Stromal cell of bone marrow (primary cell): ENCODE data around the gene TPH1.

Experiments
- DNase-seq: peaks from one replicate; pipeline ENCODE4 v3.0.0-alpha.2; 2012; ENCODE audit warnings: low read depth

Gene TPH1

GRCh38 chr11:18046116-18046777 lies at the start of gene TPH1:
TSS of gene TPH1 (minus strand) at chr11:18046269. CDS start at chr11:18040762, 5,507 bp downstream.
- DNase-seq: peak; percentile 3

GRCh38 chr11:18093959-18094358 lies 47.9 kb upstream of the TPH1 start:
- DNase-seq: no peak

- no peak for DNase-seq
These were observed 45.7 kb upstream of the TPH1 start for GRCh38 chr11:18091731-18092130.

- DNase-seq: no peak
These were observed 42.9 kb upstream of the TPH1 start for GRCh38 chr11:18088966-18089365.

GRCh38 chr11:18088366-18088765 lies 42.3 kb upstream of the TPH1 start:
- DNase-seq: no peak

- no peak for DNase-seq
These were observed 35.5 kb upstream of the TPH1 start for GRCh38 chr11:18081551-18081950.

- no peak for DNase-seq
These were observed 34.4 kb upstream of the TPH1 start for GRCh38 chr11:18080451-18080850.

- DNase-seq: no peak
These were observed 32.8 kb upstream of the TPH1 start for GRCh38 chr11:18078909-18079308.

- no peak for DNase-seq
These were observed 29.4 kb upstream of the TPH1 start for GRCh38 chr11:18075444-18075843.

GRCh38 chr11:18071098-18071705 lies 25.1 kb upstream of the TPH1 start:
- DNase-seq: no peak

GRCh38 chr11:18067372-18067771 lies 21.3 kb upstream of the TPH1 start:
- no peak for DNase-seq

GRCh38 chr11:18066626-18067025 lies 20.6 kb upstream of the TPH1 start:
- DNase-seq: no peak

GRCh38 chr11:18065572-18065971 lies 19.5 kb upstream of the TPH1 start:
- DNase-seq: no peak

- DNase-seq: no peak
These were observed 18.5 kb upstream of the TPH1 start for GRCh38 chr11:18064450-18065054.

- DNase-seq: no peak
These were observed 17.9 kb upstream of the TPH1 start for GRCh38 chr11:18063862-18064434.

GRCh38 chr11:18063125-18063524 lies 17.1 kb upstream of the TPH1 start:
- no peak for DNase-seq

- DNase-seq: no peak
These were observed 15.3 kb upstream of the TPH1 start for GRCh38 chr11:18061351-18061750.

- no peak for DNase-seq
These were observed 10.6 kb upstream of the TPH1 start for GRCh38 chr11:18056561-18057181.

- DNase-seq: no peak
These were observed 8.5 kb upstream of the TPH1 start for GRCh38 chr11:18054511-18055103.

GRCh38 chr11:18050848-18051247 lies 4.8 kb upstream of the TPH1 start:
- DNase-seq: no peak

GRCh38 chr11:18036456-18036855 lies 9.6 kb downstream of the TPH1 start:
- no peak for DNase-seq

- DNase-seq: no peak
These were observed 18.6 kb downstream of the TPH1 start for GRCh38 chr11:18027475-18027874.
